HFF-Myc (cell line): ENCODE data around the gene SLC39A2.

ENCODE experiments used
- DNase-seq: peaks from one replicate; pipeline ENCODE4 v3.0.0-alpha.2; 2011; ENCODE audit warnings: low read depth; ENCODE audit errors: extremely low read depth
- H3K4me3 ChIP-seq: replicated peaks from 2 replicates; pipeline ENCODE4 v1.5.1; 2011; ENCODE audit warnings: low read depth, mild to moderate bottlenecking, control low read depth, low read length
- CTCF ChIP-seq: IDR thresholded peaks from 2 replicates; pipeline ENCODE4 v1.5.1; 2012; ENCODE audit warnings: mild to moderate bottlenecking, low read depth, low read length, control low read depth; ENCODE audit errors: missing control alignments

SLC39A2 gene

GRCh38 chr14:21048638-21049037 is 49.5 kb downstream of the SLC39A2 start:
- H3K4me3 ChIP-seq, result no peak overlapping the region
- no peak for DNase-seq
- no peak for TF ChIP-seq CTCF

GRCh38 chr14:21049271-21049673 is 50.2 kb downstream of the SLC39A2 start:
- TF ChIP-seq CTCF, result no peak
- no peak overlapping the region for H3K4me3 ChIP-seq
- no peak for DNase-seq

- H3K4me3 ChIP-seq, result no peak overlapping the region
- no peak for TF ChIP-seq CTCF
- no peak for DNase-seq
These were observed 51.5 kb downstream of the SLC39A2 start for GRCh38 chr14:21050597-21050996.
